SKM-1 treated with dmso at 0.1 percent for 144 hours (cell line): ENCODE measurements around the gene ZNF423.

Source experiments
- DNase-seq: peaks from one replicate; lab custom pipeline; 2025; ENCODE audit not compliant: unreplicated experiment; lab: John Stamatoyannopoulos, UW

ZNF423 gene

DNA sequence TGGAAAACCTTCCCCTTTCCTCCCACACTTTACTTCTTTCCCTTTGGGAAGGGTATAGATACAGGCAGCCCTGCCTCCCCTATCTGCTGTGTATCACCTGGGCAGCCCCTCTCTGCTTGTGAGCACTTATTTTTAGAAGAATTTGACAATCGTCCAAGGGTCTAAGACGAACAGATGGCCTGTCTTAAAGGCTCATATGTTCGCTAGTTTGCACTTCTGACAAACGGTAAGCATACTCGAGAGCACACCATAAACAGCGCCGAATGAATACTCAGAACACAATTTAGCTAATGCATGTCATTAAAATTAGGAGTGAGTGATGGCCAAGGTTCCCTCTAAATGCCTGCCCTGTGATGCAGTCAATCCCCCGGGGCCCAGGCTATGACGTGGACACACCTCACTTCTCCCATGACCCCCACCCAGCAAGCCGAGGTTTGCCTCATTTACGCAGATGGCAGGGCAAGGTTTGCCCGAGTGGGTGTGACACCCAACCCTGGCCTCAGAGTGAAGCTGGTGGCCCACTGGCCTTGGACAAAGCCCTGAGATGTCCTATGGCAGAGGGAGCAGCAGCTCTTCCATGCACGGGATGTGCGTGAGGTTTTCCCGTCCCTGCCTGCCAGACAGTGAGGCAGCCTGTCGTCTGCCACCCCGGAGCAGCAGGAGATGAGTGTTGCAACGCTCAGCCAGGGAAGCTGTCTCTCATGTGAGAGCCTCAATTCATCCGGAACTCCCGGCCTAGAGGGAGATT is 357.1 kb downstream of the ZNF423 start:
- DNase-seq, result no peak

GRCh38 chr16:49498264-49498663 is 357.6 kb downstream of the ZNF423 start:
- no peak for DNase-seq

- no peak for DNase-seq
These were observed 358.4 kb downstream of the ZNF423 start for GRCh38 chr16:49497466-49497865.

GRCh38 chr16:49496656-49497055 is 359.3 kb downstream of the ZNF423 start:
- no peak for DNase-seq

- no peak for DNase-seq
These were observed 360.1 kb downstream of the ZNF423 start for GRCh38 chr16:49495596-49496355.

GRCh38 chr16:49494891-49495566 is 360.9 kb downstream of the ZNF423 start:
- no peak for DNase-seq

- no peak for DNase-seq
These were observed 361.4 kb downstream of the ZNF423 start for GRCh38 chr16:49494474-49494873.

DNA sequence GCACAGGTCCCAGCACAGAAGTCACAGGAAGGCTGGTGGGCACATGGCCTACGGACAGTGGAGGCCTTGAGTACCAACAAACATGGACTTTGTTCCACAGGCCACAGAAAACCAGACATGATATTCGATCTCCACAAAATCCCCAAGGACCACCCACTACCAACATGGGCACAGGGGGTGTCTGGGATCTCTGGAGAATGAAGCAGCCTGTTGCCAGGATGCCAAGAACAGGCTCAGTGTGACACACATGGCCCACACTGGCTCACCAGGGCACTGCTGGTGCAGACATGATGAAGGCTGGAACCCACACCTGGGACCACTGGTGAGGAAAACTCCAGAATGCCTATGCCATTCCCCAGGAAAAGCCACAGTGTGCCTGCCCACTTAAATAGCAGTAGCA is 362.1 kb downstream of the ZNF423 start:
- no peak for DNase-seq

- no peak for DNase-seq
These were observed 362.9 kb downstream of the ZNF423 start for GRCh38 chr16:49492896-49493626.

DNA sequence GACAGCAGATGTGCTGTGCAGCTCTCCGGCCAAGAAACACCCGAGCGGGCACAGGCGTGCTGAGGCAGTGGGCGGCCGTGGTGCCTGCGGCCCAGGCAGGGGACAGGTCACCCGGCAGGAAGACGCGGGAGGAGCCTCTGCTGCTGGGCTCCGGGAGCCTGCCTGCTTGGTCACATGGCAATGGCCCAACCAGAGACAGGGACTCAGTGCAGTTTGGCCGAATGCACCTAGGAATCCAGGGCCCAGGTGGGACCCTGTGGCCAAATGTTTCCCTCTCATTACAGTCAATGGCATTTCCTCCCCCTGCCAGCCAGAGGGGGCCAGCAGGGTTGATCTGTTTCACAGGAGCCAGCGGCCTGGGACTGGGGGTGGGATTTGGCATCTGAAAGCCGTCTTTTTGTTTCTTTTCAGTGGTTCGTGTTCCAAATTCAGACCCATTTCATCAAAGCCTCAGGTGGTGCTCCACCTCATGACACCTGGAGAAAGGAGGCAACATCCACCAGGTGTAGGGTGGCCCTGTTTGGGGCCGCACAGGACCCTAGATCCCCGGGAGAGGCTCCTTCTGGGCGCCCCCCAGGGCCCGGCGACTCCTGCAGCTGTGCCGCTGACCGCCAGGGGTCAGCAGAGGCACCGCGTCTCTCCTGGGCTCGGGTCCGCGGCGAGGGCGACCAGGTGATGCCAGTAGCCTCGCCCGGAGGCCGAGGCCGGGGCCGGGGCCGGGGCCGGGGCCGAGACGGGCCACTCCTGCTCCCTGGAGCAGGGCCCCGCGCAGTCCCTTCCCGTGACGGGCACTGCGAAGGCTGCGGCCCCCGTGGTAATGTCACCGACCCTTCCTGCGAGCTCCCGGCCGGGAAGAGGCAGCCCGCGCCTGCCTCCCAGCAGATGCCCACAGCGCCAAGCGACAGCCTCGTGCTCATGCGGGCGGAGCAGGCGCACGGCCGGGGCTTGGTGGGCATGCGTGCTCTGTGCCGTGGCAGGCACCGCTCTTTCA is 363.8 kb downstream of the ZNF423 start:
- DNase-seq, result peak; percentile 13

- DNase-seq, result no peak
These were observed 364.7 kb downstream of the ZNF423 start for GRCh38 chr16:49491106-49491670.

- DNase-seq, result no peak
These were observed 365.6 kb downstream of the ZNF423 start for GRCh38 chr16:49490321-49490705.

DNA sequence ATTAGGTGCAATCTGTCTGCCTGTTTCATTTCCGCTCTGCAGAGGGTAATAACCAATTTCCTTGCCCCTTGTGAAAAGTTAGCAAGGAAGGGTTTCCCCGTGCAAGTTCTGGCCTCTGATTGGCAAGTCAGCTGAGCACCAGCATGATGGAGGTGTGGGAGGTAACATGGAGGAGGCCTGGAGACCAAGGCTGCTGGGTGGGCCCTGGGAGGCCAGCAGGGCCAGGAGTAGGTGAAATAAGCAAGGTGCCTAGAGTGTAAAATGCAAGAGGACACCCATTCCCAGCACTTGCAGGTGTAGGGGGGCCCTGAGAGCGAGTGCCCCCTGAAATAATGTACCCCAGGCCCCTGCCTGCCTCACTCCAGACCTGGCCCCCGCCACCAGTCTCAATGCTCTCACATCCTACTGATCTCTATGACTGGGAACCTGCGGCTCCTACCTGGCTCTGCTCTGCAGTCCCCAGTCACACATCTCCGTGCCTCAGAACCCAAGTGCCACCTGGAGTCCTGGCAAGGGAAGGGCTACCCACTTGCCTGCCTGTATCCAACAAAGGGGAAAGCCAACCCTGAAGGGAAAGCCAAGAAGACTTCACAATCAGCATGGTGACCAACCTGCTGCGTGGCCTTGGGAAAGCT is 366.1 kb downstream of the ZNF423 start:
- DNase-seq, result no peak

DNA sequence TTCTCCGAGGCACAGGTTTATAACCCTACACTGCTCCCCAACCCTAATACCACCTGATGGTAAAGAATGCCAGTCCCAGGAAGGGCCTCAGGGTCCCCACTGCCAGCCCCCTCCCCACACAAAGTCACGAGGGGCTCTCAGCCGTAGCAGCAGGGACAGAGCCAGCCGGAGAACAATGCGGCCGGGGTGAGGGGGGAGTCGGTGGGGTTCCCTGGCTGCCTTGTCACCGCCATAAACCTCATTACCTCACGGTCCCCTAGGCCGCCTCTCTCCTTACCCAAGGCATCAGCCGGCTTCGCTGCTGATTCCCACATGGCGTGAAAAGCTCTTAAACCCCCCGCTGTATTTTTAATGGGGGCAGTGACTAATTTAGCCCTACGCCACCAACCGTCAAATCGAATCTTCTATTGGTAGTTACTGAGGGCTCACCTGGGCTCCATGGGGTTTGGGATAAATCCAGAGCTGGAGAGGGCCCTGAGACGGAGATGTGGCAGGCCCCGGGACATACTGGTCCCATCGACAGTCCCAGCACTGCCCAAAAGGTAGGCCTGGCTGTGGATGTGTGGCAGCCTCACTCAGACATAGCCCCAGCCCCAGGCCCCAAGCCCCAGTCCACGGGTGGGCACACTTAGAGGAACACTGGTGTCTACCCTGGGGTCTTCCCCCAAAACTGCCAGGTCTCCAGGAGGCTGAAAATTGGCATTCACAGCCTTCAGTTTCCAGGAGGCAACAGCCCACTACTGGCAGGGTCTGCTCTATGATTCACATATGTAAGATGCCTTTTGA is 367.0 kb downstream of the ZNF423 start:
- DNase-seq, result no peak

DNA sequence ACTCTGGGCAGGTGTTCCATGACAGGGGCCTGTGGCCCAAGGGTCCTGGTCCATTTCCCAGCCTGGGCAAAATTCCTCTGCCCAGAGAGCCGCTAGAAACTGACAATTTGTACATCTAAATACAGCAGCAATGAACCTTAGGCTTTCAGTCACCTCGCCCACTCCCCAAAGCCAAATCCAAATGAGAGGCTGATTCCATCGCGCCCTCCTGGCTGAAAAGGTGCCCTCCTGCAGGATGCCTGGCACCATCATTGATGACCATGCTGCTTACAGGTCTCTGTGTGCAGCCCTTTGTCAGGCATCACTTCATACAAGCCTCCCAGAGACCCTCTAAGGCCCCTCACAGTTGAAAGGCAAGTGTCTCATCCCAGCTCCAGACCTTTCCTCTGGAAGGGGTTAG is 367.6 kb downstream of the ZNF423 start:
- DNase-seq, result no peak

GRCh38 chr16:49487746-49488145 is 368.2 kb downstream of the ZNF423 start:
- no peak for DNase-seq

GRCh38 chr16:49486400-49486799 is 369.5 kb downstream of the ZNF423 start:
- no peak for DNase-seq

- DNase-seq, result no peak
These were observed 370.2 kb downstream of the ZNF423 start for GRCh38 chr16:49485663-49486062.

DNA sequence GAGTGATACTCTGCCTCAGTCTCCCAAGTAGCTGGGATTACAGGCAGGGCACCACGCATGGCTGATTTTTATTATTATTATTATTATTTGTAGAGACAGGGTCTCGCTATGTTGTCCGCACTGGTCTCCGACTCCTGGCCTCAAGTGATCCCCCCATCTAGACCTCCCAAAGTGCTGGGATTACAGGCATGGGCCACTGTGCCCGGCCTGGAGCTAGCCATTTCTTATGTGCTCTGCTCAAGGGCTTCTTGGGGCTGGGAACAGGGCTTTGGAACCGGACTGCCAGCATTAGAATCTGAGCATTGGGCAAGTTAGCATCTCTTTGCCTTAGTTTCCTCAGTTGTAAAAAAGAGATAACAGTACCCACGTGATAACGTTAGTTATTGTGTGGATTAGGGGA is 371.0 kb downstream of the ZNF423 start:
- DNase-seq, result no peak
